ENCODE measurements around the gene ALG8. TPM values are rescaled to one million over a fixed set of nuclear protein-coding genes. Genes with fewer than 3 reads are reported as not detected.

The ALG8 gene
- total RNA-seq: 38.4 and 46.6 TPM in 2 replicates

GRCh38 chr11:78139422-78140391 is at the start of gene ALG8:
ALG8 (minus strand) TSS chr11:78139626; CDS start chr11:78139588, 38 bp downstream.
- Histone ChIP-seq H3K79me2 (ENCODE audit: insufficient read depth, low read length) (peaks cover 39% of the 10 kb centered on the region), H3K27me3 (ENCODE audit: insufficient read depth, low read length) (no peaks in the 10 kb centered on the region), H3K36me3 (ENCODE audit: insufficient read depth, low read length) (peaks cover 15% of the 10 kb centered on the region), H4K20me1 (ENCODE audit: insufficient read depth, low read length) (no peaks in the 10 kb centered on the region), H3K27ac (ENCODE audit: low read depth, low read length) (peak within 1 kb of the TSS; percentile 85), H3K4me1 (ENCODE audit: insufficient read depth, low read length) (peaks cover 8% of the 10 kb centered on the region), H3K4me3 (ENCODE audit: insufficient read depth, low read length) (peak within 1 kb of the TSS; percentile 84), H2AFZ (ENCODE audit: low read length) (peak within 1 kb of the TSS; percentile 99), H3K9me3 (ENCODE audit: low read depth, low read length) (no peaks in the 10 kb centered on the region), H3K4me2 (ENCODE audit: insufficient read depth, low read length) (peak within 1 kb of the TSS; percentile 88)
- no peak for TF ChIP-seq CTCF (IDR thresholded peaks at IDR 0.05; ENCODE audit: extremely low read depth, low read depth, low read length)
- DNase-seq (ENCODE audit: insufficient read length, low spot score, missing footprints): peak; percentile 98

- Histone ChIP-seq H3K4me2 (ENCODE audit: insufficient read depth, low read length) (peak within 1 kb of the TSS; percentile 90), H2AFZ (ENCODE audit: low read length) (peak within 1 kb of the TSS; percentile 82), H3K79me2 (ENCODE audit: insufficient read depth, low read length) (peaks cover 81% of the 10 kb centered on the region), H3K27ac (ENCODE audit: low read depth, low read length) (peak within 1 kb of the TSS; percentile 74), H3K36me3 (ENCODE audit: insufficient read depth, low read length) (peaks cover 13% of the 10 kb centered on the region), H3K4me3 (ENCODE audit: insufficient read depth, low read length) (peak within 1 kb of the TSS; percentile 98), H3K4me1 (ENCODE audit: insufficient read depth, low read length) (peaks cover 53% of the 10 kb centered on the region), H4K20me1 (ENCODE audit: insufficient read depth, low read length) (peaks cover 16% of the 10 kb centered on the region), H3K27me3 (ENCODE audit: insufficient read depth, low read length) (no peaks in the 10 kb centered on the region), H3K9me3 (ENCODE audit: low read depth, low read length) (no peaks in the 10 kb centered on the region)
- no peak for TF ChIP-seq CTCF (IDR thresholded peaks at IDR 0.05; ENCODE audit: extremely low read depth, low read depth, low read length)
- peak; percentile 99 for DNase-seq (ENCODE audit: insufficient read length, low spot score, missing footprints)
Measured at GRCh38 chr11:78188286-78189173, 49.1 kb upstream of the ALG8 start, which contains the start of the genes KCTD21 and USP35. KCTD21 (minus strand) TSS chr11:78188626; CDS start chr11:78174554, 14,072 bp downstream. USP35 (plus strand) TSS chr11:78188919; CDS start chr11:78196246, 7,327 bp downstream.

GRCh38 chr11:78187366-78188285 is 48.2 kb upstream of the ALG8 start:
- Histone ChIP-seq H3K27me3 (ENCODE audit: insufficient read depth, low read length) (no peaks in the 10 kb centered on the region), H3K79me2 (ENCODE audit: insufficient read depth, low read length) (peaks cover 85% of the 10 kb centered on the region), H3K9me3 (ENCODE audit: low read depth, low read length) (no peaks in the 10 kb centered on the region), H4K20me1 (ENCODE audit: insufficient read depth, low read length) (peaks cover 13% of the 10 kb centered on the region), H3K4me2 (ENCODE audit: insufficient read depth, low read length) (peak overlapping the region; percentile 90), H3K4me1 (ENCODE audit: insufficient read depth, low read length) (peaks cover 51% of the 10 kb centered on the region), H3K27ac (ENCODE audit: low read depth, low read length) (peak overlapping the region; percentile 74), H3K4me3 (ENCODE audit: insufficient read depth, low read length) (peak overlapping the region; percentile 98), H2AFZ (ENCODE audit: low read length) (peak overlapping the region; percentile 71), H3K36me3 (ENCODE audit: insufficient read depth, low read length) (peaks cover 16% of the 10 kb centered on the region)
- TF ChIP-seq CTCF (IDR thresholded peaks at IDR 0.05; ENCODE audit: extremely low read depth, low read depth, low read length): no peak
- peak; percentile 94 for DNase-seq (ENCODE audit: insufficient read length, low spot score, missing footprints)
